ENCODE results near the gene SLC7A4.
A peak's percentile ranks its signal among the peaks of the same experiment; 100 is the strongest.

The SLC7A4 gene

GRCh38 chr22:20995329-20996030, 36.9 kb downstream of the SLC7A4 start:
- no peak for DNase-seq

- DNase-seq, result no peak
Measured at GRCh38 chr22:20994902-20995241, 37.5 kb downstream of the SLC7A4 start.

- no peak for DNase-seq
Measured at GRCh38 chr22:20994128-20994901, 38.0 kb downstream of the SLC7A4 start.

- DNase-seq, result no peak
Measured at GRCh38 chr22:20993304-20994127, 38.8 kb downstream of the SLC7A4 start.

- DNase-seq, result no peak
Measured at GRCh38 chr22:20992456-20993303, 39.7 kb downstream of the SLC7A4 start.

- DNase-seq, result no peak
Measured at GRCh38 chr22:20992056-20992442, 40.3 kb downstream of the SLC7A4 start.

GRCh38 chr22:20991252-20992055, 40.9 kb downstream of the SLC7A4 start:
- no peak for DNase-seq

GRCh38 chr22:20990184-20991180, 41.9 kb downstream of the SLC7A4 start:
- DNase-seq, result no peak

- no peak for DNase-seq
Measured at GRCh38 chr22:20989323-20990138, 42.8 kb downstream of the SLC7A4 start.

GRCh38 chr22:20988573-20989322, 43.6 kb downstream of the SLC7A4 start:
- no peak for DNase-seq

GRCh38 chr22:20987375-20987774, 45.0 kb downstream of the SLC7A4 start:
- no peak for DNase-seq

- no peak for DNase-seq
Measured at GRCh38 chr22:20986365-20986764, 46.0 kb downstream of the SLC7A4 start.

GRCh38 chr22:20985720-20986119, 46.6 kb downstream of the SLC7A4 start:
- no peak for DNase-seq

- no peak for DNase-seq
Measured at GRCh38 chr22:20983081-20983771, 49.1 kb downstream of the SLC7A4 start.

GRCh38 chr22:20982563-20982882, 49.8 kb downstream of the SLC7A4 start:
- DNase-seq, result no peak

- DNase-seq, result peak; percentile 93
Measured at GRCh38 chr22:20981787-20982562, 50.4 kb downstream of the SLC7A4 start, which contains the start of gene LZTR1. Gene LZTR1 (plus strand): TSS chr22:20982297. CDS start chr22:20982372, 75 bp downstream.
